Measurements from ENCODE around the gene MAOB.

- TF ChIP-seq, protein P1, sequence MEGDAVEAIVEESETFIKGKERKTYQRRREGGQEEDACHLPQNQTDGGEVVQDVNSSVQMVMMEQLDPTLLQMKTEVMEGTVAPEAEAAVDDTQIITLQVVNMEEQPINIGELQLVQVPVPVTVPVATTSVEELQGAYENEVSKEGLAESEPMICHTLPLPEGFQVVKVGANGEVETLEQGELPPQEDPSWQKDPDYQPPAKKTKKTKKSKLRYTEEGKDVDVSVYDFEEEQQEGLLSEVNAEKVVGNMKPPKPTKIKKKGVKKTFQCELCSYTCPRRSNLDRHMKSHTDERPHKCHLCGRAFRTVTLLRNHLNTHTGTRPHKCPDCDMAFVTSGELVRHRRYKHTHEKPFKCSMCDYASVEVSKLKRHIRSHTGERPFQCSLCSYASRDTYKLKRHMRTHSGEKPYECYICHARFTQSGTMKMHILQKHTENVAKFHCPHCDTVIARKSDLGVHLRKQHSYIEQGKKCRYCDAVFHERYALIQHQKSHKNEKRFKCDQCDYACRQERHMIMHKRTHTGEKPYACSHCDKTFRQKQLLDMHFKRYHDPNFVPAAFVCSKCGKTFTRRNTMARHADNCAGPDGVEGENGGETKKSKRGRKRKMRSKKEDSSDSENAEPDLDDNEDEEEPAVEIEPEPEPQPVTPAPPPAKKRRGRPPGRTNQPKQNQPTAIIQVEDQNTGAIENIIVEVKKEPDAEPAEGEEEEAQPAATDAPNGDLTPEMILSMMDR (IDR thresholded peaks at IDR 0.05; ENCODE audit: insufficient read depth, low read length, poor library complexity, severe bottlenecking), result no peak
- TF ChIP-seq EZH2phosphoT487 (conservative IDR thresholded peaks at IDR 0.05; ENCODE audit: low read length), result no peak
Observed at GRCh38 chrX:43744284-43744683, 138.0 kb downstream of the MAOB start.

Measured in SU-DHL-6 (cell line).